IMR-90 (cell line): ENCODE measurements around the gene CHAF1B. TPM values are rescaled to one million over a fixed set of nuclear protein-coding genes. Genes with fewer than 3 reads are reported as not detected.

Experiments
- ATAC-seq: fragments of 200-7000 bp; cut with Tn5 transposase; 2 replicates; pipeline ENCODE4 v1.9.1; 2020; ENCODE audit warnings: low read depth, mild to moderate bottlenecking, moderate library complexity
- BruUV-seq: library from RNA; stranded (reverse); fragments of 400-500 nt; replicated peaks from 2 replicates; lab custom pipeline; 2021; lab: Mats Ljungman, UMichigan
- CTCF ChIA-PET: fragments of 300-600 bp; formaldehyde crosslinking; extraction: SDS; loops from one replicate; lab custom pipeline; 2021; ENCODE audit warnings: antibody characterized with exemption; lab: Yijun Ruan, JAX
- POLR2A ChIA-PET: fragments of 300-600 bp; sonication (Branson Sonifier 250); formaldehyde crosslinking; loops from one replicate; lab custom pipeline; 2022; ENCODE audit warnings: antibody characterized with exemption; ENCODE audit not compliant: unreplicated experiment; lab: Charles Lee
- DNase-seq: peaks from one replicate; pipeline ENCODE4 v3.0.0; 2013
- H2AFZ ChIP-seq: replicated peaks from 2 replicates; pipeline ENCODE3; 2013; ENCODE audit warnings: low read length, mild to moderate bottlenecking; ENCODE audit not compliant: poor library complexity
- H2AK5ac ChIP-seq: 2 replicates; pipeline ENCODE4 v1.6.1; 2013; ENCODE audit warnings: low read depth, low read length, inconsistent platforms
- H2AK9ac ChIP-seq: replicated peaks from 2 replicates; pipeline ENCODE3; 2013; ENCODE audit warnings: mild to moderate bottlenecking, low read depth, low read length, moderate library complexity; ENCODE audit not compliant: poor library complexity
- H2BK120ac ChIP-seq: 2 replicates; pipeline ENCODE4 v1.6.1; 2013; ENCODE audit warnings: low read depth, low read length, inconsistent platforms
- H2BK15ac ChIP-seq: 3 replicates; pipeline ENCODE4 v1.6.1; 2013; ENCODE audit warnings: low read depth, low read length, inconsistent platforms
- H2BK20ac ChIP-seq: 2 replicates; pipeline ENCODE4 v1.6.1; 2013; ENCODE audit warnings: low read depth, mild to moderate bottlenecking, inconsistent platforms, low read length, moderate library complexity
- H2BK5ac ChIP-seq: 2 replicates; pipeline ENCODE4 v1.6.1; 2013; ENCODE audit warnings: mild to moderate bottlenecking, low read depth, low read length, inconsistent platforms; ENCODE audit not compliant: poor library complexity, severe bottlenecking
- H3K14ac ChIP-seq: replicated peaks from 2 replicates; pipeline ENCODE4 v1.6.1; 2013; ENCODE audit warnings: low read depth, low read length, inconsistent platforms
- H3K18ac ChIP-seq: 2 replicates; pipeline ENCODE4 v1.6.1; 2013; ENCODE audit warnings: low read depth, low read length, control low read depth
- H3K23ac ChIP-seq: 2 replicates; pipeline ENCODE4 v1.6.1; 2013; ENCODE audit warnings: low read depth, low read length, inconsistent platforms
- H3K27ac ChIP-seq: 2 replicates; pipeline ENCODE4 v1.5.1; 2013; ENCODE audit warnings: mild to moderate bottlenecking, control low read depth, low read length; ENCODE audit not compliant: insufficient read depth
- H3K27me3 ChIP-seq: 2 replicates; pipeline ENCODE4 v1.6.1; 2013; ENCODE audit warnings: low read length; ENCODE audit not compliant: control insufficient read depth, insufficient read depth
- H3K36me3 ChIP-seq: 2 replicates; pipeline ENCODE4 v1.6.1; 2013; ENCODE audit warnings: low read length, mixed read lengths; ENCODE audit not compliant: control insufficient read depth, insufficient read depth
- H3K4ac ChIP-seq: 2 replicates; pipeline ENCODE4 v1.6.1; 2013; ENCODE audit warnings: low read depth, low read length, inconsistent platforms
- H3K4me1 ChIP-seq: 2 replicates; pipeline ENCODE4 v1.6.1; 2013; ENCODE audit warnings: low read length, mixed read lengths; ENCODE audit not compliant: control insufficient read depth, insufficient read depth
- H3K4me2 ChIP-seq: 2 replicates; pipeline ENCODE4 v1.6.1; 2013; ENCODE audit warnings: low read depth, mild to moderate bottlenecking, control low read depth, low read length, moderate library complexity
- H3K4me3 ChIP-seq: 2 replicates; pipeline ENCODE4 v1.5.1; 2013; ENCODE audit warnings: low read depth, mild to moderate bottlenecking, control low read depth, low read length, moderate library complexity; ENCODE audit not compliant: insufficient read depth
- H3K56ac ChIP-seq: 2 replicates; pipeline ENCODE4 v1.6.1; 2013; ENCODE audit warnings: low read length, inconsistent platforms; ENCODE audit not compliant: insufficient read depth; ENCODE audit errors: extremely low read depth
- H3K79me1 ChIP-seq, 2 experiments: 2 replicates each; pipeline ENCODE4 v1.6.1; 2013; ENCODE audit warnings: low read length in 2 of 2, inconsistent platforms in 1 of 2, low read depth in 1 of 2
- H3K9ac ChIP-seq: 2 replicates; pipeline ENCODE4 v1.6.1; 2013; ENCODE audit warnings: low read depth, low read length, control low read depth
- H3K9me1 ChIP-seq: 2 replicates; pipeline ENCODE4 v1.6.1; 2013; ENCODE audit warnings: low read length, inconsistent platforms; ENCODE audit not compliant: insufficient read depth
- H3K9me3 ChIP-seq: 2 replicates; pipeline ENCODE4 v1.6.1; 2013; ENCODE audit warnings: low read length; ENCODE audit not compliant: control insufficient read depth, insufficient read depth
- H4K20me1 ChIP-seq: 2 replicates; pipeline ENCODE4 v1.6.1; 2013; ENCODE audit warnings: low read length, inconsistent platforms; ENCODE audit not compliant: insufficient read depth
- H4K5ac ChIP-seq: 2 replicates; pipeline ENCODE4 v1.6.1; 2013; ENCODE audit warnings: mild to moderate bottlenecking, low read depth, low read length, control low read depth
- H4K8ac ChIP-seq, 2 experiments: 2 replicates each; pipeline ENCODE4 v1.6.1; 2013; ENCODE audit warnings: low read depth in 2 of 2, low read length in 2 of 2, control low read depth in 1 of 2, inconsistent platforms in 1 of 2
- H4K91ac ChIP-seq: 2 replicates; pipeline ENCODE4 v1.6.1; 2013; ENCODE audit warnings: low read depth, low read length, inconsistent platforms; ENCODE audit not compliant: insufficient read depth
- CEBPB ChIP-seq: IDR thresholded peaks from 2 replicates; pipeline ENCODE4 v1.6.1; 2012; ENCODE audit warnings: low read depth, low read length, improper control_type of control experiment
- CHD1 ChIP-seq: IDR thresholded peaks from 2 replicates; pipeline ENCODE4 v1.6.1; 2012; ENCODE audit warnings: low read depth, low read length, improper control_type of control experiment
- CTCF ChIP-seq: conservative IDR thresholded peaks from 2 replicates; pipeline ENCODE4 v1.5.1; 2012; ENCODE audit warnings: mild to moderate bottlenecking, low read depth, low read length, improper control_type of control experiment
- FOS ChIP-seq: fragments of 150-350 bp; IDR thresholded peaks from 2 replicates; pipeline ENCODE4 v1.6.1; 2016; ENCODE audit warnings: low read depth, low read length
- MAFK ChIP-seq: IDR thresholded peaks from 2 replicates; pipeline ENCODE4 v1.6.1; 2012; ENCODE audit warnings: low read depth, low read length, improper control_type of control experiment
- MXI1 ChIP-seq: IDR thresholded peaks from 2 replicates; pipeline ENCODE4 v1.6.1; 2012; ENCODE audit warnings: low read depth, mild to moderate bottlenecking, low read length, moderate library complexity, borderline replicate concordance
- NFE2L2 ChIP-seq: fragments of 150-350 bp; IDR thresholded peaks from 2 replicates; pipeline ENCODE4 v1.6.1; 2016; ENCODE audit warnings: low read depth, mild to moderate bottlenecking, low read length
- RAD21 ChIP-seq: IDR thresholded peaks from 2 replicates; pipeline ENCODE4 v1.6.1; 2012; ENCODE audit warnings: low read length, improper control_type of control experiment
- WGBS, 2 experiments: methylation state at CpG; one replicate each; pipeline versions ENCODE4 v1.1.5 to v1.1.7; 2013; ENCODE audit warnings: missing lambda C conversion rate in 2 of 2; ENCODE audit not compliant: insufficient read length in 1 of 2; ENCODE audit errors: extremely low coverage in 2 of 2; 5-methylcytosine and 5-hydroxymethylcytosine counted together
- dilution Hi-C: fragments of 300-500 bp; cut with HindIII; formaldehyde crosslinking; loops from one replicate; pipeline ENCODE4 v1.14.3; 2018; ENCODE audit warnings: low sequenced_read_pairs; ENCODE audit not compliant: unreplicated experiment
- in situ Hi-C: fragments of 300-500 bp; cut with MboI; formaldehyde crosslinking; loops from 3 replicates; pipeline ENCODE4 v1.14.3; 2019; ENCODE audit warnings: low sequenced_read_pairs, inconsistent platforms, mixed read lengths
- intact Hi-C: fragments of 100-400 bp; cut with micrococcal nuclease; formaldehyde crosslinking; loops from 2 replicates; pipeline ENCODE4 v1.10.0; 2022
- polyA plus RNA-seq, 3 experiments: library from polyadenylated mRNA; depleted of rRNA; stranded (reverse); fragments of >200 nt; gene quantifications; 2 replicates each; pipeline ENCODE4 v1.2.3, GENCODE V29; 2012; ENCODE audit warnings: low replicate concordance in 1 of 3
- total RNA-seq: library from RNA; depleted of rRNA; stranded (reverse); fragments of >200 nt; gene quantifications from 2 replicates; pipeline ENCODE4 v1.2.3, GENCODE V29; 2012

CHAF1B gene
- total and polyA plus RNA-seq, 2 of the 4 experiments (the other 2 are of a cell fraction), result 4.5 to 6.4 TPM

- dilution Hi-C loops (no loop called here), intact Hi-C loops (no loop called here), in situ Hi-C loops (loop anchor here (5.0 kb wide), 1 partner anchor 503 kb away; no protein-coding TSS in a partner anchor)
- H3K79me1 ChIP-seq, result no peaks in the 10 kb centered on the region; a peak in 1 of 4 replicates
- BruUV-seq, result no TSS peak
- H3K4me3 ChIP-seq, result no peak overlapping the region
- no peak overlapping the region for H2AK5ac ChIP-seq
- no peak overlapping the region for H3K23ac ChIP-seq
- H2AFZ ChIP-seq, result no peak overlapping the region
- peaks cover 5% of the 10 kb centered on the region for H3K4me1 ChIP-seq
- no peak overlapping the region for H3K14ac ChIP-seq
- H3K4me2 ChIP-seq, result no peak overlapping the region
- H3K56ac ChIP-seq, result no peak overlapping the region
- H3K27me3 ChIP-seq, result no peaks in the 10 kb centered on the region
- no peak overlapping the region for H2BK5ac ChIP-seq
- WGBS, 2 experiments, result 100% methylated on average over 2 of the region's 12 CpGs; no CpG with 5 or more reads in 1 of the 2 experiments
- no peak overlapping the region for H2AK9ac ChIP-seq
- no peaks in the 10 kb centered on the region for H3K9me3 ChIP-seq
- no peak overlapping the region for H3K18ac ChIP-seq
- ATAC-seq, result no peak
- no peak for DNase-seq
- CTCF ChIA-PET, result interaction anchor here (1.2 kb wide), 1 partner anchor 494 kb away, joined by 3 read pairs; no protein-coding TSS in a partner anchor
- H2BK15ac ChIP-seq, result no peak overlapping the region
- no peak overlapping the region for H2BK120ac ChIP-seq
- no peaks in the 10 kb centered on the region for H3K36me3 ChIP-seq
- POLR2A ChIA-PET, result no interaction called here
- H4K91ac ChIP-seq, result no peak overlapping the region
- no peak overlapping the region for H3K27ac ChIP-seq
- H3K4ac ChIP-seq, result no peak overlapping the region
- no peak overlapping the region for H3K9ac ChIP-seq
- no peak overlapping the region for H4K5ac ChIP-seq
- TF ChIP-seq RAD21 (no peak), FOS (no peak), CHD1 (no peak), CTCF (no peak), CEBPB (no peak), MXI1 (no peak), MAFK (no peak), NFE2L2 (no peak)
- H4K8ac ChIP-seq, result no peak overlapping the region
- no peaks in the 10 kb centered on the region for H4K20me1 ChIP-seq
- peaks cover 3% of the 10 kb centered on the region; the same call in 1 of the 2 replicates for H3K9me1 ChIP-seq
- no peak overlapping the region for H2BK20ac ChIP-seq
Measured at GRCh38 chr21:36423771-36424433, 38.7 kb downstream of the CHAF1B start.
